ENCODE measurements around the gene MYB.

MYB gene

GRCh38 chr6:135251498-135252441 lies 70.7 kb downstream of the MYB start:
- no peak for DNase-seq (ENCODE audit: insufficient read length, low spot score)
- FAIRE-seq = no peak
- no peak for TF ChIP-seq TAF1 (IDR thresholded peaks at IDR 0.05; ENCODE audit: low read depth, low read length)
- TF ChIP-seq SPI1 (IDR thresholded peaks at IDR 0.05; ENCODE audit: low read depth, low read length) = no peak
- no peak for TF ChIP-seq POLR2AphosphoS5 (IDR thresholded peaks at IDR 0.05; ENCODE audit: low read depth, low read length)
- TF ChIP-seq POLR2A (IDR thresholded peaks at IDR 0.05; ENCODE audit: low read depth, low read length) = no peak
- TF ChIP-seq PAX5 (IDR thresholded peaks at IDR 0.05; ENCODE audit: insufficient read depth, low read length, severe bottlenecking) = no peak
- no peak for TF ChIP-seq POU2F2 (IDR thresholded peaks at IDR 0.05; ENCODE audit: low read depth, low read length)

DNA sequence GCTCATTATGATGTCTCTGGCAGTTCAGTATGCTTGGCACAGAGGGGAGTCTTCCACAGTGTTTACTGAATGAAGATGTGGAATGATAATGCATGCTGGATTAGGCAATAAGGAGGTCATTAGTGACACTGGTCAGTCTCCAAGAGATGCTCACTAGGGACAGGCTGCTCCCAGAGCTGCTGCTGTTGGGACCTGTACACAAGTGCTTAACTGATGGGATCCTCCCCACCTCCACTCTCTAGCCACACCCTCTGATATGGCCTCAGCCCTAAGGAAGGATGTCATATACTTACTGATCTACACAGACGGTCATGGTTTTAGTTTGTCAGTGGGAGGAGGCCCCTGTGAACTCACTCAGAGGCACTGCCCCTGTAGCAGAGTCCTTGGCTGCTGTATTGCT lies 73.4 kb downstream of the MYB start:
- DNase-seq (ENCODE audit: insufficient read length, low spot score) (no peak), FAIRE-seq (no peak)
- no peak for TF ChIP-seq SPI1 (IDR thresholded peaks at IDR 0.05; ENCODE audit: low read depth, low read length)
- no peak for TF ChIP-seq PAX5 (IDR thresholded peaks at IDR 0.05; ENCODE audit: insufficient read depth, low read length, severe bottlenecking)
- TF ChIP-seq POLR2A (IDR thresholded peaks at IDR 0.05; ENCODE audit: low read depth, low read length) = no peak
- no peak for TF ChIP-seq POLR2AphosphoS5 (IDR thresholded peaks at IDR 0.05; ENCODE audit: low read depth, low read length)
- TF ChIP-seq TAF1 (IDR thresholded peaks at IDR 0.05; ENCODE audit: low read depth, low read length) = no peak
- no peak for TF ChIP-seq POU2F2 (IDR thresholded peaks at IDR 0.05; ENCODE audit: low read depth, low read length)

GRCh38 chr6:135256866-135257265 lies 75.8 kb downstream of the MYB start:
- TF ChIP-seq PAX5 (IDR thresholded peaks at IDR 0.05; ENCODE audit: insufficient read depth, low read length, severe bottlenecking) = no peak
- TF ChIP-seq POLR2A (IDR thresholded peaks at IDR 0.05; ENCODE audit: low read depth, low read length) = no peak
- no peak for TF ChIP-seq POLR2AphosphoS5 (IDR thresholded peaks at IDR 0.05; ENCODE audit: low read depth, low read length)
- no peak for TF ChIP-seq TAF1 (IDR thresholded peaks at IDR 0.05; ENCODE audit: low read depth, low read length)
- no peak for FAIRE-seq
- DNase-seq (ENCODE audit: insufficient read length, low spot score) = no peak

DNA sequence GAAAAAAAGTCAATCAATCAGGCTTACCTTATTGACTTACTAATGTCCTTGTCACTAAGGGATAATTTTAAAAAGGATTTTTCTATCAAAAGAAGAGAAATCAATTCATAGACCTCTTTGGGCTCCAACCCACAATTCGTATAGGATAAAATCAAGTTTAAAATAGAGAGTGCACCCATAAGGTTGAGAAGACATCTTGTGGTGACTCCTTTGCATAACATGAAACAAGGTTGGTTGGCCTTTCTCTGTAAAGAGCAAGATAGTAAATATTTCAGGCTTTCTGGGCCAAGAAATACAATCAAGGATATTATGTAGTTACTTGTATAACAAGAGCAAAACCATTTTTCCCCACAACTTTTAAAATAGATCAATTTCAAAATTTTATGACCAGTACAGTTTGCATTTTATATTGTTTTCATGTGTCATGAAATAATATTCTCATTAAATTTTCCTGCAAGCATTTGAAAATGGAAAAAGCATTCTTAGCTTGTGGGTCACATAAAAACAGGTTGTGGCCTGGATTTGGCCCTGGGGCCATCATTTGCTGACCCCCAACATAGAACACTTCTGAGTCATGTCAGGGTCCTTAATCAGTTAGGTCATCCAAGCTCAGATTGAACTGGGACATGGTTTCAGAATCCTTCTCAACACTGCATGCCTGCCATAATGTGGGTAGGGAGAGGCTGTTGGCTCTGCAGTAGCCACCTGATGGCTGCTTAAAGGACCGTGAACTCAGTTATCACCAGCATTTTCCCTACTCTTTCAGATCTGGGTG lies 76.7 kb downstream of the MYB start:
- TF ChIP-seq SPI1 (IDR thresholded peaks at IDR 0.05; ENCODE audit: low read depth, low read length) (no peak), POU2F2 (IDR thresholded peaks at IDR 0.05; ENCODE audit: low read depth, low read length) (no peak), POLR2AphosphoS5 (IDR thresholded peaks at IDR 0.05; ENCODE audit: low read depth, low read length) (no peak), TAF1 (IDR thresholded peaks at IDR 0.05; ENCODE audit: low read depth, low read length) (no peak), POLR2A (IDR thresholded peaks at IDR 0.05; ENCODE audit: low read depth, low read length) (no peak), PAX5 (IDR thresholded peaks at IDR 0.05; ENCODE audit: insufficient read depth, low read length, severe bottlenecking) (no peak)
- FAIRE-seq (no peak), DNase-seq (ENCODE audit: insufficient read length, low spot score) (no peak)

- DNase-seq (ENCODE audit: insufficient read length, low spot score) = no peak
- FAIRE-seq = no peak
- TF ChIP-seq TAF1 (IDR thresholded peaks at IDR 0.05; ENCODE audit: low read depth, low read length) (no peak), POLR2AphosphoS5 (IDR thresholded peaks at IDR 0.05; ENCODE audit: low read depth, low read length) (no peak), PAX5 (IDR thresholded peaks at IDR 0.05; ENCODE audit: insufficient read depth, low read length, severe bottlenecking) (no peak), POU2F2 (IDR thresholded peaks at IDR 0.05; ENCODE audit: low read depth, low read length) (no peak), SPI1 (IDR thresholded peaks at IDR 0.05; ENCODE audit: low read depth, low read length) (no peak), POLR2A (IDR thresholded peaks at IDR 0.05; ENCODE audit: low read depth, low read length) (no peak)
These were observed 77.9 kb downstream of the MYB start for GRCh38 chr6:135258970-135259369.

- no peak for FAIRE-seq
- TF ChIP-seq POLR2AphosphoS5 (IDR thresholded peaks at IDR 0.05; ENCODE audit: low read depth, low read length) (no peak), POU2F2 (IDR thresholded peaks at IDR 0.05; ENCODE audit: low read depth, low read length) (no peak), PAX5 (IDR thresholded peaks at IDR 0.05; ENCODE audit: insufficient read depth, low read length, severe bottlenecking) (no peak), TAF1 (IDR thresholded peaks at IDR 0.05; ENCODE audit: low read depth, low read length) (no peak), SPI1 (IDR thresholded peaks at IDR 0.05; ENCODE audit: low read depth, low read length) (no peak)
- no peak for DNase-seq (ENCODE audit: insufficient read length, low spot score)
These were observed 79.5 kb downstream of the MYB start for GRCh38 chr6:135260612-135261011.

GRCh38 chr6:135261872-135262725 lies 81.0 kb downstream of the MYB start:
- TF ChIP-seq SPI1 (IDR thresholded peaks at IDR 0.05; ENCODE audit: low read depth, low read length) = no peak
- TF ChIP-seq POU2F2 (IDR thresholded peaks at IDR 0.05; ENCODE audit: low read depth, low read length) = no peak
- no peak for TF ChIP-seq POLR2A (IDR thresholded peaks at IDR 0.05; ENCODE audit: low read depth, low read length)
- no peak for TF ChIP-seq TAF1 (IDR thresholded peaks at IDR 0.05; ENCODE audit: low read depth, low read length)
- TF ChIP-seq POLR2AphosphoS5 (IDR thresholded peaks at IDR 0.05; ENCODE audit: low read depth, low read length) = no peak
- FAIRE-seq = no peak
- DNase-seq (ENCODE audit: insufficient read length, low spot score) = no peak

GRCh38 chr6:135265278-135265677 lies 84.2 kb downstream of the MYB start:
- DNase-seq (ENCODE audit: insufficient read length, low spot score) (no peak), FAIRE-seq (no peak)
- TF ChIP-seq TAF1 (IDR thresholded peaks at IDR 0.05; ENCODE audit: low read depth, low read length) (no peak), PAX5 (IDR thresholded peaks at IDR 0.05; ENCODE audit: insufficient read depth, low read length, severe bottlenecking) (no peak), POLR2A (IDR thresholded peaks at IDR 0.05; ENCODE audit: low read depth, low read length) (no peak), POU2F2 (IDR thresholded peaks at IDR 0.05; ENCODE audit: low read depth, low read length) (no peak), POLR2AphosphoS5 (IDR thresholded peaks at IDR 0.05; ENCODE audit: low read depth, low read length) (no peak), SPI1 (IDR thresholded peaks at IDR 0.05; ENCODE audit: low read depth, low read length) (no peak)
